Esophagus muscularis mucosa (tissue), 4 donors: Measurements from ENCODE around the gene PRSS33. TPM values are rescaled to one million over a fixed set of nuclear protein-coding genes. Genes with fewer than 3 reads are reported as not detected.

ENCODE experiments used
- DNase-seq: peaks from one replicate; pipeline ENCODE4 v3.0.0-alpha.2; 2017; ENCODE audit errors: extremely low spot score
- H3K27ac ChIP-seq, 4 donors: fragments of 200-600 bp; sonication (generic); replicated peaks in 1 of 4; 1 replicate in 3 of 4; 2 replicates in 1 of 4; pipeline ENCODE4 v1.5.1; 2016 to 2019; ENCODE audit warnings: mild to moderate bottlenecking in 1 of 4
- H3K27me3 ChIP-seq, 4 donors: fragments of 200-600 bp; sonication (generic); one replicate each; pipeline versions ENCODE4 v1.5.1 to v1.6.0; 2016 to 2019
- H3K36me3 ChIP-seq, 4 donors: fragments of 200-600 bp; sonication (generic); one replicate each; pipeline ENCODE4 v1.5.1; 2016 to 2019
- H3K4me1 ChIP-seq, 4 donors: fragments of 200-600 bp; sonication (generic); one replicate each; pipeline ENCODE4 v1.5.1; 2016 to 2019
- H3K4me3 ChIP-seq, 4 donors: fragments of 200-600 bp; sonication (generic); 1 replicate in 2 of 4; 2 replicates in 2 of 4; pipeline ENCODE4 v1.5.1; 2016 to 2019; ENCODE audit warnings: mild to moderate bottlenecking in 4 of 4, moderate library complexity in 1 of 4
- H3K9me3 ChIP-seq, 4 donors: fragments of 200-600 bp; sonication (generic); 1 replicate in 3 of 4; 2 replicates in 1 of 4; pipeline ENCODE4 v1.5.1; 2016 to 2019
- CTCF ChIP-seq, 3 experiments: fragments of 200-600 bp in 2 of 3; fragments of 450-650 bp in 1 of 3; sonication (generic) in 2 of 3; IDR thresholded peaks; one replicate each; pipeline ENCODE4 v1.5.1; 2017 to 2019; ENCODE audit warnings: antibody characterized with exemption in 3 of 3, mild to moderate bottlenecking in 2 of 3, moderate library complexity in 1 of 3
- EP300 ChIP-seq: sonication (generic); formaldehyde crosslinking; IDR thresholded peaks from one replicate; pipeline ENCODE4 v1.6.1; 2017; ENCODE audit warnings: antibody characterized with exemption
- POLR2A ChIP-seq: fragments of 450-650 bp; IDR thresholded peaks from one replicate; pipeline ENCODE4 v1.6.1; 2017; ENCODE audit warnings: antibody characterized with exemption, moderate library complexity, mild to moderate bottlenecking, low read depth
- POLR2AphosphoS5 ChIP-seq, 2 donors: sonication (generic); formaldehyde crosslinking; IDR thresholded peaks; one replicate each; pipeline ENCODE4 v1.6.1; 2017; ENCODE audit warnings: antibody characterized with exemption in 2 of 2
- WGBS: methylation state at CpG from one replicate; pipeline ENCODE4 v1.1.5; 2018; 5-methylcytosine and 5-hydroxymethylcytosine counted together
- intact Hi-C: fragments of 100-400 bp; cut with DNase I; formaldehyde crosslinking; loops from one replicate; pipeline ENCODE4 v1.15.1; 2023
- total RNA-seq, 4 donors: library from RNA; depleted of rRNA; stranded (reverse); fragments of >200 nt; gene quantifications; one replicate each; pipeline versions ENCODE4 v1.1.0 to v1.2.1, GENCODE V29; 2016

The PRSS33 gene
- total RNA-seq, 4 donors from 2014 or later = not detected

GRCh38 chr16:2809149-2809760 lies 21.9 kb upstream of the PRSS33 start:
- intact Hi-C loops = no loop called here
- Histone ChIP-seq H3K4me3 (no peak overlapping the region), H3K27ac (no peak overlapping the region), H3K27me3 (peaks cover 0 to 69% (median 0%) of the 10 kb centered on the region in 4 donors), H3K9me3 (peaks cover 0 to 9% (median 6%) of the 10 kb centered on the region in 4 donors), H3K36me3 (no peaks in the 10 kb centered on the region), H3K4me1 (no peaks in the 10 kb centered on the region)
- WGBS = 81% methylated on average over 3 of the region's 3 CpGs
- no peak for DNase-seq
- no peak for TF ChIP-seq POLR2A
- no peak for TF ChIP-seq POLR2AphosphoS5 (IDR thresholded peaks at IDR 0.05)
- TF ChIP-seq EP300 = no peak
- no peak for TF ChIP-seq CTCF (IDR thresholded peaks at IDR 0.05)

GRCh38 chr16:2808181-2808580 lies 20.8 kb upstream of the PRSS33 start:
- Histone ChIP-seq H3K9me3 (peaks cover 0 to 18% (median 15%) of the 10 kb centered on the region in 4 donors), H3K27ac (no peak overlapping the region), H3K4me3 (no peak overlapping the region), H3K4me1 (no peaks in the 10 kb centered on the region), H3K36me3 (no peaks in the 10 kb centered on the region), H3K27me3 (peaks cover 0 to 58% (median 0%) of the 10 kb centered on the region in 4 donors)
- DNase-seq = no peak
- intact Hi-C loops = no loop called here
- TF ChIP-seq POLR2AphosphoS5 (IDR thresholded peaks at IDR 0.05) = no peak
- TF ChIP-seq POLR2A = no peak
- no peak for TF ChIP-seq CTCF (IDR thresholded peaks at IDR 0.05)
- TF ChIP-seq EP300 = no peak
- 91% methylated on average over 7 of the region's 7 CpGs for WGBS

- peaks cover 0 to 42% (median 0%) of the 10 kb centered on the region in 4 donors for H3K27me3 ChIP-seq
- no peaks in the 10 kb centered on the region for H3K36me3 ChIP-seq
- no peak overlapping the region for H3K4me3 ChIP-seq
- TF ChIP-seq POLR2AphosphoS5 (IDR thresholded peaks at IDR 0.05) = no peak
- TF ChIP-seq POLR2A = no peak
- TF ChIP-seq EP300 = no peak
- no peak for TF ChIP-seq CTCF (IDR thresholded peaks at IDR 0.05)
- no peak for DNase-seq
- peaks cover 0 to 22% (median 17%) of the 10 kb centered on the region in 4 donors for H3K9me3 ChIP-seq
- no peak overlapping the region for H3K27ac ChIP-seq
- intact Hi-C loops = no loop called here
- 81% methylated on average over 5 of the region's 5 CpGs for WGBS
- H3K4me1 ChIP-seq = no peaks in the 10 kb centered on the region
Measured at GRCh38 chr16:2806286-2806685, 18.9 kb upstream of the PRSS33 start.

- no CpG with 5 or more reads among the region's 4 CpGs for WGBS
- H3K4me1 ChIP-seq = no peaks in the 10 kb centered on the region
- intact Hi-C loops = no loop called here
- peaks cover 0 to 33% (median 0%) of the 10 kb centered on the region in 4 donors for H3K27me3 ChIP-seq
- no peak for TF ChIP-seq POLR2A
- TF ChIP-seq POLR2AphosphoS5 (IDR thresholded peaks at IDR 0.05) = no peak
- no peak for TF ChIP-seq CTCF (IDR thresholded peaks at IDR 0.05)
- TF ChIP-seq EP300 = no peak
- no peaks in the 10 kb centered on the region for H3K36me3 ChIP-seq
- H3K9me3 ChIP-seq = peaks cover 0 to 22% (median 17%) of the 10 kb centered on the region in 4 donors
- no peak overlapping the region for H3K4me3 ChIP-seq
- H3K27ac ChIP-seq = no peak overlapping the region
- DNase-seq = no peak
Measured at GRCh38 chr16:2804728-2805127, 17.4 kb upstream of the PRSS33 start.
